Activated CD4-positive, alpha-beta T cell treated with anti-CD3 and anti-CD28 coated beads, Interleukin-2, amount 50 U/mL, for 24 hours (primary cell): Measurements from ENCODE around the gene ATP1B3.
"Not testable (repeated sequence)": the region's sequence is repeated elsewhere in the genome, so short reads cannot be mapped to it uniquely, and the experiment has no call there.

ENCODE experiments used
- DNase-seq, 2 donors: peaks; one replicate each; pipeline ENCODE4 v3.0.0-alpha.2; 2020; ENCODE audit warnings: low read depth in 1 of 2, low spot score in 1 of 2

Gene ATP1B3

GRCh38 chr3:141901914-141902313, 25.5 kb downstream of the ATP1B3 start:
- no peak for DNase-seq

DNA sequence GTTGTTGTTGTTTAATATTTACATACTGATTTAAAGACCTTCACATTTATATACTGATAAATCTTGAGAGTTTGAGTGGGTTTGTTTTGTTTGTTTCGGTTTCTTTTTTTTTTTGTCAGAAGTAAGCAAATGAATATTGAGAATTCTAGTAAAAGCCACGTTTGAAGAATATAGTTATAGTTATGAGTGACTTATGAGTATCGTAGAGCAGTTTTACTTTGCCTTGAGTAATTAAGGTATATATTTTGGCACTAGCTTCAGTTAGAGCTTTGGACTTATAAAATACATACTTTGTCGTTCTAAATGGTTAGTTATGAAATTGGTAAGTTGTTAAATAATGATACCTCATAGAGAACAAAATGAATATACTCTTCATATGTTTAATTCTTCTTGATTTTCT, 27.8 kb downstream of the ATP1B3 start:
- no peak for DNase-seq

- no peak for DNase-seq
Observed at GRCh38 chr3:141905129-141905528, 28.7 kb downstream of the ATP1B3 start.

DNA sequence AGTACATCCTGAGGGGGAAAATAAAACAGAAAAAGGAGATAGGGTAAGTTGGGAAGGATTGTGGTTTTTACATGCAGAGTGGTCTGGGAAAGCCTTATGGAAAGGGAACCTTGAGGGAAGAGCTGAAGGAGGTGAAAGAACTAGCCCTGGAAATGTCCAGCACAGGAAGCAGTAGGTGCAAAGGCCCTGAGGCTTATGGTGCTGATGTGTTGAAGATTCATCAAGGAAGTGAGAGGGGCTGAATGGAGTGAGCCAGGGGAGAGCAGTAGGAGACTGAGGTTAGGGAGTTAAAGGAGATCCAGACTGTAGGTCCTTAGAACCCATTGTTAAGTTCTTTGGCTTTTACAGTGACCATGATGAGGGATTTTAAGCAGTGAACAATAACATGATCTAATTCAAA, 33.0 kb downstream of the ATP1B3 start:
- no peak for DNase-seq

DNA sequence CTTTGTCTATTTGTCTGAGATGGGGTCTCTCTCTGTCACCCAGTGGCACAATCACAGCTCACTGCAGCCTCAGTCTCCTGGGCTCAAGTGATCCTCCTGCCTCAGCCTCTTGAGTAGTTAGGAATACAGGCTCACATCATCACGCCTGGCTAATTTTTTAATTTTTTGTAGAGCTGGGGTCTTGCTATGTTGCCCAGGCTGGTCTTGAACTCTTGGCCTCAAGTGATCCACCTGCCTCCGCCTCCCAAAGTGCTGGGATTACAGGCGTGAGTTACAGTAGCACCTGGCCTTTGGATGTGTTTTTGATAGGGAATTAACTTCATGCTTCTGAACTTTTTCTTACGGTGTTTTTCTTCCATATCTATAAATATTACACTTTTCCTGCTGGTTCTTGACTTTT, 33.5 kb downstream of the ATP1B3 start:
- DNase-seq, result not testable (repeated sequence)

DNA sequence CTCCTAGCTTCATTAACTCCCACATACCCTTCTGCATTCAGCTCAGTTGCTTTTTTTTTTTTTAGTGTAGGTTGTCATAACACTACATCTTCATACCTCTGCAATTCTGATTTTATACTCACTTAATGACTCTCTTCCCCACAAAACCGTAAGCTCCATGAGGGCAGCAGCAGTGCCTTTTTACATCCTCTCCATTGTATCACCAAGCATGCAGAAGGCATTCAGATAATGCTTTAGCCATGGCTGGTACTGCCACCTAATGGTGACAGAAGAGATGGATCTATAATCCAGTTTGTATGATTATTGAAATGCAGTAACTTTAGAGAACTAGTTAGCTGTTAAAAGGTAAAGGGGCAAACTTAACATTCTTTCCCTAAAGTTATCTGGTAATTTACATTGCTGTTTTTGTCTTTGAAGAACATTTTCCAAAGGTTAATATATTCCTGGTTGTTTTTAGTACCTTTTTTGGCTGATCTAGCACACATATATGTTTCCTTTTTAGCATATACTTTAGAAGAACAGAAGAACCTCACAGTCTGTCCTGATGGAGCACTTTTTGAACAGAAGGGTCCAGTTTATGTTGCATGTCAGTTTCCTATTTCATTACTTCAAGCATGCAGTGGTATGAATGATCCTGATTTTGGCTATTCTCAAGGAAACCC, 36.8 kb downstream of the ATP1B3 start:
- DNase-seq, result peak in 1 of 2 donors; percentile 48

GRCh38 chr3:141914311-141914710, 37.9 kb downstream of the ATP1B3 start:
- DNase-seq, result no peak

- DNase-seq, result no peak
Observed at GRCh38 chr3:141915016-141915415, 38.6 kb downstream of the ATP1B3 start.

- DNase-seq, result no peak
Observed at GRCh38 chr3:141915766-141916165, 39.3 kb downstream of the ATP1B3 start.

- no peak for DNase-seq
Observed at GRCh38 chr3:141920701-141921100, 44.3 kb downstream of the ATP1B3 start.

DNA sequence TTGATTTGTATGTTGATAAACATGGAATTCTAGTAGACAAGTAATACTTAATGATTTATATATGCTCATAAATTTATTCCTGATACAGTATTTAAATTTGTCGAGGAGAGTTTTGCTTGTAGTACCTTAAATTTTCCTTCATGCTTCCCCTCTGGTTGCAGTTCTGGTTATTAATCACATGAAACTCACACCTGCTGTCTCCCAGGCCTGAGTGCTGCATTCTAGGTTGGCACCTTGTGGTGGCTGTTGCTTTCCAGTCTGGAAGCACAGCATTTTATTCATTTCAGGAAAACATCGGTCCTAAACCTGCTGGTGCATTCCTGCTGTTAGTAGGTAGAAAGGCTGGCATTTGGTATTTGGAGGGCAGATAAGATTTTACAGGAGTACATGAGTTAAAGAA, 44.9 kb downstream of the ATP1B3 start:
- DNase-seq, result no peak

DNA sequence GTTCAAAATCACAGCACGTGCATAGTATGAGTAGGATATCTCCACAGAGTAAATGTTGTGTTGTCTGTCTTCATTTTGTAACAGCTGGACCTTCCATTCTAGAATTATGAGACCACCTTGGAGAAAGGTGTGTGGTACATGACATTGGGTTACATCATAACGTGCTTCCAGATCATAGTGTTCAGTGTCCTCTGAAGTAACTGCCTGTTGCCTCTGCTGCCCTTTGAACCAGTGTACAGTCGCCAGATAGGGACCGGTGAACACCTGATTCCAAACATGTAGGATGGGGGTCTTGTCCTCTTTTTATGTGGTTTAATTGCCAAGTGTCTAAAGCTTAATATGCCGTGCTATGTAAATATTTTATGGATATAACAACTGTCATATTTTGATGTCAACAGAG, 49.2 kb downstream of the ATP1B3 start:
- not testable (repeated sequence) for DNase-seq

- DNase-seq, result no peak
Observed at GRCh38 chr3:141926929-141927328, 50.5 kb downstream of the ATP1B3 start.

- no peak for DNase-seq
Observed at GRCh38 chr3:141928631-141929270, 52.3 kb downstream of the ATP1B3 start.

DNA sequence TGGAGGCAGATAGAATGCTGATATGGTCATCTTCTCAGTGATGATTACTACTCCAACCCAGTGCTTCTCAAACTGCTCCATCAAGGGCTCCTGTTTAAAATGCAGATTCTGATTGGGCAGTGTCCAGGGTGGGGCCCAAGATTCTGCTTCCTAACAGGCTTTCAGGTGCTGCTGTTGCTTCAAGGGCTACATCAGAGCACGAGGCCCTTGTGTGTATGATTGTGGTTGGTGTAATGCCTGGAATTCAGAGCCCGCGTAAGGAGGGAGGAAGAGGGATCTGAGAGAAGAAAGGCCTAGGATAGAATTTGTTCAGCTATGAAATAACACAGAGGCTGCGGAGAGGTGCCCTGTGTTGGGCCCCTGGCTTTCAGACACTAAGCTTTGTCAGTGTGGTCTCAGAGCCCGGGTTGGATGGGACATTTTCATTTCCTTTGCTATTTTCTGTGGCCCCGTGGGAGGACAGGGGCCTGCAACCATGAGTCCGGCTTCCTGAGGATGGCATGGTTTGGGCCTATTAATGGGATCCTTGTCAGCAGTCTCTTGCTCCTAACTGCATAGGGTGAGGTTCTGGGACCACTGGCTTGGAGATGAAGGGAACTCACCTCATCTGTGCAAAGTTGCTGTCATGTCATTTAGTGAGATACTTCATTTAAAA, 53.0 kb downstream of the ATP1B3 start:
- no peak for DNase-seq

DNA sequence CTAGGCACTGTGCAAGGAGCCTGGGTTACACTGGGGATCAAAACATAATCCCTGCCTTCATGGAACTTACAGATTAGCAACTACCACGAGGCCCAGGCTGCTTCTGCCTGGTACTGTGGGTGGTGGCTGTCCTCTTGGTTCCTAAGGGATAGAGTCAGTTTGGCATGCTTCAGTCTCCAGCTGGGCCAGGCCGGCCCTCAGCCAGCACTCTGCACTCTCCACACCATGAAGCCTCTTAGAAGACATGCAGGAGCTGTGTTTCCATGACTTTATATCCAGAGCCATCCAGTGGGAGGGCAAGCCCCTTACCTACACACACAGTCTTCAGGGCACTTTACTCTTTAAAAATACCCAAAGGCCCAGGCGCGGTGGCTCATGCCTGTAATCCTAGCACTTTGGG, 54.4 kb downstream of the ATP1B3 start:
- no peak for DNase-seq

GRCh38 chr3:141933421-141934300, 57.2 kb downstream of the ATP1B3 start:
- DNase-seq, result no peak

DNA sequence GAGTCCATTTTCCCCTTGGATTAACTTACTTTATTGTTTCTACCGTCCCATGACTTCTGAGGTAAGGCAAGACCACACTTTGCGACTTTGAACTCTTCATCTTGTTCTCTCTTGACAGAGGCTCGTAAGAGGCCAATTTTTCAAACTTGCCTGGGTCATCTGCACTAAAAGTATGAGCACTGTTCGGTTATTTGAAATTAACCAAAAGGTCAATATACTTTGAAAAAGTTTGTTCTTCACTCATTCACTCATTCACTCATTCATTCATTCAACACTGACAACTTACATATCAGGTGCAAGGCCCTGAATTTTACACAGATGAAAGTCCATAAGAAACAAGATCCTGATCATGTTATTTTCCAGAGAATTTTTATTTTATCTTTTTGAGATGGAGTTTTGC, 57.9 kb downstream of the ATP1B3 start:
- no peak for DNase-seq

GRCh38 chr3:141938011-141938500, 61.6 kb downstream of the ATP1B3 start:
- DNase-seq, result no peak

DNA sequence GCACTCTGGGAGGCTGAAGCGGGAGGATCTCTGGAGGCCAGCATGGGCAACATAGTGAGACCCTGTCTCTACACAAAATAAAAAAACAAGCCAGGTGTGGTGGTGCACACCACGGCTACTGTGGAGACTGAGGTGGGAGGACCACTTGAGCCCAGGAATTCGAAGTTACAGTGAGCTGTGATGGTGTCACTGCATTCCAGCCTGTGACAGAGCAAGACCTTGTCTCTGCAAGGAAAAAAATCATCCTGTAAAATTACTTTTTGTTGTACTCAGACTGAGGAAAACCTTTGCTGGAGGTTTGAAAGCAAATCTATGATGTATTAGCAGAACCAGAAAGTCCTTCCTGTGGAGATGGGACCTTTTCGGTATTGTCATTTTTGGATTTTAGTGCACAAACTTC, 63.3 kb downstream of the ATP1B3 start:
- no peak for DNase-seq

- peak in 1 of 2 donors; percentile 27 for DNase-seq
Observed at GRCh38 chr3:141940194-141940776, 63.8 kb downstream of the ATP1B3 start.
